Measurements from ENCODE around the gene CYB561.

Gene CYB561

GRCh38 chr17:63412234-63412633, 33.9 kb downstream of the CYB561 start:
- no peak for DNase-seq (ENCODE audit: low read depth, low spot score)

DNA sequence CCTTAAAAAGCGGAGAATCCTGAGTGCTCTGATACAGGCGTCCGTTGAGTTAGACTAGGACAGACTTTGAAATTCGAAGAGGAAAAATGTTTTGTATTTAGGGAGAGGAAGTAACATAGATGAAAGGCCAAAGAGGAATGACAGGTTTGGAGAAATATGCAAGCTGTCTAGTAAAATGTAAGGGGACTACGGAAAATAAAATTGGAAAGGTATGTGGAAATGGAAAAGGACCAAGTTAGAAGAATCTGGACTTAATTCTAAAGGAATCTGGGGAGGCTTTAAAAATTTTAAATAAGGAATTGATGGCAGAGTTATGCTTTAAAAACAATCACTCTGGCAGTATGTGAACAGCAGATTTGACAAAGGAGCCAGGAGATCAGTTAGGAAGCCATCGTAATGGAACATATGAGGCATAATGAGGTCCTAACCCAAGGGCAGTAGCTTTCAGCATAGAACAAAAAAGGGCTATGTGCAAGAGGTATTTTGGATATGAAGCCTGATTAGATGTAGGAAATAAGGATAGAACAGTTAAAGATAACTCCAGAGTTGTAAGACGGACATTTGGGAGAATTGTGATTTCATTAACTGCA, 38.3 kb downstream of the CYB561 start:
- no peak for DNase-seq (ENCODE audit: low read depth, low spot score)

GRCh38 chr17:63406689-63407330, 39.3 kb downstream of the CYB561 start:
- DNase-seq (ENCODE audit: low read depth, low spot score) = peak; percentile 62

DNA sequence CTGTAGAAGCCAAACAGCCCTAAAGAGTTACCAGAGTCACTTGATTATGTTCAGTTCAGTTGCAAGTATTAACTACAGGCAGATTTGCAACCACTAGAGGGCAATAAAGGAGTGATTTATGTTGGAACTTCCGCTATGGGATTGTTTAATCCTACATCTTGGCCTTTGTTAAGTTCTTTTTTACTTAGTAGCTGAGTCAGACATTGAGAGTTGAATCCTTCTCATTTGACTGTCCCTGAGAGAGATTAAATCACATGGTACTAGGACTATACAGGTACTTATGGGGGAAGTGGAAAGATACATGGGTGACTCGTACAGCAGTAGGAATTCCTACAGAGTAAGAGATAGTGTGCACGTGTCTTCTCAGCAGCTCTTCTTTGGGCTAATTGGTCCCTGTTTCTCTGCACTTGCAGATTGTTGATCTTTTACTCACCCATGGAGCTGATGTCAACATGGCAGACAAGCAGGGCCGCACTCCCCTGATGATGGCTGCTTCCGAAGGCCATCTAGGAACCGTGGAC, 40.3 kb downstream of the CYB561 start:
- DNase-seq (ENCODE audit: low read depth, low spot score) = no peak

GRCh38 chr17:63405020-63405419, 41.1 kb downstream of the CYB561 start:
- DNase-seq (ENCODE audit: low read depth, low spot score) = no peak

GRCh38 chr17:63402431-63403212, 43.5 kb downstream of the CYB561 start:
- DNase-seq (ENCODE audit: low read depth, low spot score) = no peak

GRCh38 chr17:63399856-63400255, 46.2 kb downstream of the CYB561 start:
- no peak for DNase-seq (ENCODE audit: low read depth, low spot score)

- no peak for DNase-seq (ENCODE audit: low read depth, low spot score)
Observed at GRCh38 chr17:63399316-63399715, 46.8 kb downstream of the CYB561 start.

DNA sequence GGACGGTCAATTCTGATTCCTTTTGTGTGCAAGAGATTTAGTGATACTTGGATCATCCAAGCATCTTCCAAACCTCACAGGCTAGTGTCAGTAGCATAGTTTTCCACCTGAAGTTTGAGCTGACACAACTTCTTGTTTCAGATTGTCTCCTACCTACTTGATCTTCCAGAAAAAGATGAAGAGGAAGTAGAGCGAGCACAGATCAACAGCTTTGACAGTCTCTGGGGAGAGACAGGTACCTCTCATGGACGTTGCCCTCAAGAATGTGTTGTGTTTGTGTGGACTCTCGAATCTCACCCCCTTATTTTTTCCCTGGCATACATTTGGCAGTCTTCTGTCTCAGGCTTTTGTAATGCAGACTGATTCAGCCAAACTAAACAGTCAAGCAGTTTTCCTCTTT, 47.4 kb downstream of the CYB561 start:
- DNase-seq (ENCODE audit: low read depth, low spot score) = no peak

GRCh38 chr17:63395075-63395805, 50.9 kb downstream of the CYB561 start:
- DNase-seq (ENCODE audit: low read depth, low spot score) = no peak

- DNase-seq (ENCODE audit: low read depth, low spot score) = no peak
Observed at GRCh38 chr17:63390090-63390489, 56.0 kb downstream of the CYB561 start.

- no peak for DNase-seq (ENCODE audit: low read depth, low spot score)
Observed at GRCh38 chr17:63387656-63388340, 58.3 kb downstream of the CYB561 start.

DNA sequence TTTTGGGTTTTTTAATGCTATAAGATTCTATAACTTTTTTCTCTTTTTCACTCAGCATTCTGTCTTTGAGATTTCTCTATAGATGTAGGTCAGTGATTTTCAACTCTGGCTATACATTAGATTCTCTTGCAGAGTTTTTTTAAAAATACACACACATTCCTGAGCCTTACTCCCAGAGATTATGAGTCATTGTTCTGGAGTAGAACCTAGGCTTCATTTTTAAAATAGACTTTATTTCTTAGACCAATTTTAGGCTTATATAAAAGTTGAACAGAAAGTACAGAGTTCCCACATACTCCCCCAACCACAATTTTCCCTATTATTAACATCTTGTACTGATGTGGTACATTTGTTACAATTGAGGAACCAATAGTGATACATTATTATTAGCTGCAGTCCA, 63.3 kb downstream of the CYB561 start:
- DNase-seq (ENCODE audit: low read depth, low spot score) = no peak
